NCI-H128 (cell line): Measurements from ENCODE around the gene SLC34A3.
A peak's percentile ranks its signal among the peaks of the same experiment; 100 is the strongest.

ENCODE experiments used
- DNase-seq: peaks from one replicate; lab custom pipeline; 2025; ENCODE audit not compliant: unreplicated experiment; lab: John Stamatoyannopoulos, UW

SLC34A3 gene

DNA sequence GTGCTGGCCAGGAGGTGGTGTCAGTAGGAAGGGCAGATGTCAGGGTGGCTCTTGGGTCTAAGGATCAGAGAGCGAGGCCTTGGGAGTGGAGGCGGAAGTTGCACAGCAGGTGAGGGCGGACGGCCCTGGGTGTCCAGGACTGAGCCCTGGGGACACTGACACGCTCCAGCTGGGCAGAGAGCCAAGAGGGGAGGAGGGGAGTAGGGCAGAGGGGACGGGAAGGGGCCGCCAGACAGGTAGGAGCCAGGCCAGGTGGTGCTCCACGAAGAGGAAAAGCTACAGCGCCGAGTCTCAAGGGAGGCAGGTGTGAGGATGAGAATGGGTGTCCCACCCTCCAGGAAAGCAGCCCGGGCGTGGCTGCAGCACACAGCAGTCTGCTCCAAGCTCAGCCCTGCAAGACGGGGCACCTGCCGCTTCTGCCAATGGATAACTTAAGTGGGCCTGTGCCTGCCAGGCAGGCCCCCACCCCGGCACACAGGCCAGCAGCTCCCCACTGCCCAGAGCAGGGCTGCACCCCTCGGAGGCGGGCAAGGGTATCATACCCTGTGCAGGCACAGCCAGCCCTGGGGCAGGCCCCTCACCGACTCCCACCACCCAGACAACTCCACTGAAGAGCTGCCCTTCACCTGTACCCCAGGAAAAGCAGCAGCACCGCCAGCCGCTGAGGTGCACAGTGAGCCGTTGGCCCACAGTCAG is 35.0 kb upstream of the SLC34A3 start:
- peak; percentile 74 for DNase-seq

GRCh38 chr9:137198051-137198901 is 32.4 kb upstream of the SLC34A3 start:
- no peak for DNase-seq

- DNase-seq, result no peak
These were observed 31.8 kb upstream of the SLC34A3 start for GRCh38 chr9:137198902-137199283.

DNA sequence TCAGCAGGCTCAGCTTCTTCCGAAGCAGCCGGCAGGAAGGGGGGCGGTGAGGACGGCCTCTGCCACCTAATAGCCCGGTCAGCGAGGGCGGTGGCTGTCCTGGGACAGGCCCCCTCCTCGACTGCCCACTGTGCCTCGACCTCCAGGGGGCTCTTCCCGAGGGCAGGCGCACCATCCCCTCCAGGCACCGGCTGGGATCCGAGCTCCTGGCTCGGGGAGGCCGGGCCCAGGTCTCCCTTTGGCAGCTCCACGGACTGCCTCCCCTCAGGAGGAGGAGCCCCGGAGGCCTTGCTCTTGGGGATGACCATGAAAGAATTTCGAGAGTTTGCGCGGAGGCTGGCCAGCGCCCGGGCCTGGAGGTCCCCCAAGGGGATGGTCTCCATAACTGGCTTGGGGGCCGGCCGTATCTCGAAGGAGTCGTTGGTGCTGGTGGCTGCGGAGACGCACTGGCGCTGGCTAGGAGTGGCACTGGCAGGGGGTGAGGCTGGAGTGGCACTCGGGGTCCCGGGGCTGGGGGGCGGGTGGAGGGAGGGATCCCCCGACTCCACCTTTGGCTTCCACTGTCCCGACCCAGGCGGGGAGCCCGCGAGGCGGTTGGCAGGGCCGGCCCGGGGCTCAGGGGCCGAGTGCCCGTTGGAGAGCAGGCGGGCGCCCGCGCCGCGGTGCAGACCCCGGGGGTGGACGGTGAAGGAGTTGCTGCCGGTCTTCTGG is 31.1 kb upstream of the SLC34A3 start:
- no peak for DNase-seq

GRCh38 chr9:137200311-137201204 is 30.1 kb upstream of the SLC34A3 start, which contains the start of gene TPRN:
TSS of gene TPRN (minus strand) at chr9:137200741. CDS start at chr9:137200711, 30 bp downstream.
- DNase-seq, result peak; percentile 99

DNA sequence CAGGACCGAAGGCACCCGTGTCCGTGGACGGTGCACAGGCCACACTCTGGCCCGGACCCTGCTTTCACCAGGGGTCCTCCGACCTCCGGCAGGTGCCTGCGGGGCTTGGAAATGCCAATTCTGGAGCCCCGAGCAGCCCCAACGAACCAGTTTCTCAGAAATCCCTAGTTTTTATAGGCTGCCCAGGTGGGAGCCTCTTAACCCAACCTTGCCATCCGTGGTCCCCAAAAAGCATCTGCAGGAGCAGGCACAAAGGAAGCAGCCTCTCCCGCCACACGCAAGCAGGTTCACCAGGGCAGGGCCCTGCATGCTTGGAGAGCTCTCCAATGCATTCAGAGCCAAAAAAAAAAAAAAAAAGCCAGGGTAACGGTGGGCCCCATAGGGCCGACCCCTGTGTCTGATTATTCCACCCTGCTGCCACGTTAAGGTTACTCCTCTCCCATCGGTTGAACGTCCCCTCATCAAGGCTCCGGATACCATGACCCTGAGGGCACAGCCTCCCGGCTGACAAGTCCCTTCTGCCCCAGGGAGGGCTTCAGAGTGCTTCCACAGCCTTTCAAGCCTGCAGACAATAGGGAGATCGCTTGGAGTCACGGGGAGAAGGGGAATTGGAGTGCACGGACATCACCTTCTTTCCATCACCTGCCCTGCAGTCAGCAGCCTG is 29.4 kb upstream of the SLC34A3 start:
- DNase-seq, result no peak

DNA sequence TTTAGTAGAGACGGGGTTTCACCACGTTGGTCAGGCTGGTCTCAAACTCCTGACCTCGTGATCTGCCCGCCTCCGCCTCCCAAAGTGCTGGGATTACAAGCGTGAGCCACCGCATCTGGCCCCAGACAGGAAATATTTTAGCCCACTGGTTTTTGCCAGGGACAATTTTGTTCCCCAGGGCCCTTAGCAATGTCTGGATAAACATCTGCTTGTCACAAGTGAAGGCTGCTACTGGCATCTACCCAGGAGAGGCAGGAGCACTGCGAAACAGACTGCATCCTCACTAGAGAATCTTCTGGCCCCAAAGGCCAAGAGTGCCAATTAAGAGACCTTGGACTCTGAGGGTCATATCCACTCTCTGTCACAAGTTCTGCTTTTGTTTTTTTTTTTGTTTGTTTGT is 27.7 kb upstream of the SLC34A3 start:
- DNase-seq, result no peak

GRCh38 chr9:137204731-137205125 is 26.0 kb upstream of the SLC34A3 start:
- DNase-seq, result no peak

DNA sequence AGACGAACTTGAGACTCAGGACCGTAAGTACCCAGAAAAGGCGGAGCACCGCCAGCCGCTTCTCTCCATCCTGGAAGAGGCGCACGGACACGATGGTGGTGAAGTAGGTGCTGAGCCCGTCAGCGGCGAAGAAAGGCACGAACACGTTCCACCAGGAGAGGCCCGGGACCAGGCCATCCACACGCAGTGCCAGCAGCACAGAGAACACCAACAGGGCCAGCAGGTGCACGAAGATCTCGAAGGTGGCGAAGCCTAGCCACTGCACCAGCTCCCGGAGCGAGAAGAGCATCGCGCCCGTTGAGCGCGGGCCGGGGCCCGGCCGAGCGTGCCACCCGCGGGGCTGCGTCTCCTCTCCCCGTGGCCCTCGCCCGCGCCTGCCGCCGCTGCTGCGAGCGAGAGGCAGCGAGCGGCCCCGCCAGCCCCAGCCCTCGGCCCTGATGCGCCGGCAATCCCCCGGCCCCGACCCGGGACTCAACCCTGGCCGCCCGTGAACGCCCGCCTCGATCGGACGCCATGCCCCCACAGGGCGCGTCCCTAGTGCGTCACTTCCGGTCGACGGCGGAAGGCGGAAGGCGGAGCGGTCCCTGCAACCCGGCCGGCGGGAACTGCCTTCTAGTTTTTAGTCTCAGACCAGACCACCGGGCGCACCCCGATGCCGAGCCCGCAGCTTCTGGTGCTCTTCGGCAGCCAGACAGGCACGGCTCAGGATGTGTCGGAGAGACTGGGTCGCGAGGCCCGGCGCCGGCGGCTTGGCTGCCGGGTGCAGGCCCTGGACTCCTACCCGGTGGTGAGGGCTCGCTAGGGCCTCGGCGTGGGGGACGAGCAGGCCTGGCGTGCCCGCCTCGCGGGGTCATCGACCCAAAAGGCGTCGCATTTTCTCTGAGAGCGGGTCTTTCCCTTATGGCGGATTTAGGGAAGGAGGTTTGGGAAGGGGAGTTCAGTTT is 25.3 kb upstream of the SLC34A3 start, which contains the start of the genes NDOR1 and TMEM203:
Gene NDOR1 (plus strand): TSS at position 575 of the 944 bp plus-strand sequence. CDS start 78 bp downstream, at position 653.
Gene TMEM203 (minus strand): TSS at position 523 of the 944 bp plus-strand sequence. CDS start 234 bp downstream, at position 289.
- peak; percentile 36 for DNase-seq

DNA sequence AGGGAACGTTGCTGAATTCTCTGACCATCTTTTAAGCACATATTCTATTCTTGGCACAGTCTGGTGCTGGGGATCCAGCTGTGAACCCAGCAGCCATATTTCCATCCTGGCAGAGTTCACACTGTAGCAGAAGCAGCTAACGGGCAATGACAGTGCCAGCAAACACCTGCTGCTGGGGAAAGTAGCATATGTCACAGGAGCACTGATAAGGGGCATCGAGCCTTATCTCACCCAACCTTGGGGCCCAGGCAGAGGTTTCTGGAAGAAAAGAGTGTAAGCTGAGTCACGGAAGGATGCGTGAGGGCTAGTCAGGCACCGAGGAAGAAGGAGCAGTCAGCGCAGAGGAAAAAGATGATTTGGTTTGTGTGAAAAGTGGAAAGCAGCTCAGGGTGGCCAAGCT is 24.1 kb upstream of the SLC34A3 start:
- no peak for DNase-seq

DNA sequence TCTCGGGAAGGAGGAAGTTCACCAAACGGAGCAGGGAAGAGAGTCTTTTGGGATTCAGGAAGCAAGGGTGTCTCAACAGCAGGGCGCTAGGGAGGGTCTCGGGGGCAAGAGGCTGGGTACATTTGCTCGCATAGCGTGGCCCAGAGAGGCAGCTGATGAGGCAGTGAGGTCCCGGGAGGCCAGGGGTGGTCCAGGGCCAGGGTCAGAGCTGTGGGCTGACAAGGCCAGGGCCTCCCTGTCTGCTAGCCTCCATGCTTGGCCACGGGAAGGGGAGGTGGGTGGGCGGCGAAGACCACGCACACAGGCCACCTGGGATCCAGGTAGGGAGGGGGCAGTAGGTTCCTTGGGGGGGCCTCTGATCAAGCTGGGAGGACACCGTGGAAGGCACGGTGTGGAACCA is 19.2 kb upstream of the SLC34A3 start:
- DNase-seq, result no peak

- DNase-seq, result no peak
These were observed 18.2 kb upstream of the SLC34A3 start for GRCh38 chr9:137212520-137212919.

- DNase-seq, result no peak
These were observed 17.3 kb upstream of the SLC34A3 start for GRCh38 chr9:137213160-137214060.

DNA sequence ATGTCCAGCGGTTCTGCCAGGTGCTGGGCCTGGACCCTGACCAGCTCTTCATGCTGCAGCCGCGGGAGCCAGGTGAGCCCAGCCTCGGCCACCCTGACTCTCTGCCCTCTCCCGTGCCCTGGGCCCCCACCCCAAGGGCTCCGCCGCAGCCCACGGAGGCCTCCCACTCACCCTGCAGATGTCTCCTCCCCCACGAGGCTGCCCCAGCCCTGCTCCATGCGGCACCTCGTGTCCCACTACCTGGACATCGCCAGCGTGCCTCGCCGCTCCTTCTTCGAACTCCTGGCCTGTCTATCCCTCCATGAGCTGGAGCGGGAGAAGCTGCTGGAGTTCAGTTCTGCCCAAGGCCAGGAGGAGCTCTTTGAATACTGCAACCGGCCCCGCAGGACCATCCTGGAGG is 16.1 kb upstream of the SLC34A3 start:
- DNase-seq, result no peak

DNA sequence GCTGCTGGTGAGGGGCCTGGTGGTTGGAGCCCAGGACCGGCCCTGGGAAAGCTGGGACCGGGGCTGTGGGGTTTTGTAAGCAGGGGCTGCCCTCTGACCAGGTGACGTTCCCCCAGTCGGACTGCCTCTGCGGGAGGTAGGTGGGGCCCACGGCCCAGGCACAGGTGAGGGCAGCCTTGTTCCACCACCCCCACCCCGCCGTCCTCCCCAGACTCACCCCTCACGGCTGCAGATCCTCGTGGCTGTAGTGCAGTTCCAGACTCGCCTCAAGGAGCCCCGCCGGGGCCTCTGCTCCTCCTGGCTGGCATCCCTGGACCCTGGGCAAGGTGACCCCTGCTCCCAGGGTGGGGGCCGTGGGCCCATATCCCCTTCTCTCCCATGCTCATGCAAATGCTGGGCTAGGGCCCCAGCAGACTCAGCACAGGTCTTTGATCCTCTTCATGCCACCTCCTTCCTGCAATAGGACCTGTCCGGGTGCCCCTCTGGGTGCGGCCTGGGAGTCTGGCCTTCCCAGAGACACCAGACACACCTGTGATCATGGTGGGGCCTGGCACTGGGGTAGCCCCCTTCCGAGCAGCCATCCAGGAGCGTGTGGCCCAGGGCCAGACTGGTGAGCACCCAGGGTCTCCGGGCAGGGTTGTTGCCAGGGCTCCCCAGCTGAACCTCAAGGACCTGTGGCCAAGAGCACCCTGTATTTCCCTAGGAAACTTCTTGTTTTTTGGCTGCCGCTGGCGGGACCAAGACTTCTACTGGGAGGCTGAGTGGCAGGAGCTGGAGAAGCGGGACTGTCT is 15.3 kb upstream of the SLC34A3 start:
- DNase-seq, result no peak

GRCh38 chr9:137216188-137216965 is 14.3 kb upstream of the SLC34A3 start:
- no peak for DNase-seq
